HG03196 (cell line): ENCODE data around the gene RETN.

Experiments used
- ATAC-seq: cut with Tn5 transposase; IDR thresholded peaks from one replicate; pipeline ENCODE4 v1.9.1; 2021; ENCODE audit not compliant: unreplicated experiment

RETN gene, protein sequence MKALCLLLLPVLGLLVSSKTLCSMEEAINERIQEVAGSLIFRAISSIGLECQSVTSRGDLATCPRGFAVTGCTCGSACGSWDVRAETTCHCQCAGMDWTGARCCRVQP

DNA sequence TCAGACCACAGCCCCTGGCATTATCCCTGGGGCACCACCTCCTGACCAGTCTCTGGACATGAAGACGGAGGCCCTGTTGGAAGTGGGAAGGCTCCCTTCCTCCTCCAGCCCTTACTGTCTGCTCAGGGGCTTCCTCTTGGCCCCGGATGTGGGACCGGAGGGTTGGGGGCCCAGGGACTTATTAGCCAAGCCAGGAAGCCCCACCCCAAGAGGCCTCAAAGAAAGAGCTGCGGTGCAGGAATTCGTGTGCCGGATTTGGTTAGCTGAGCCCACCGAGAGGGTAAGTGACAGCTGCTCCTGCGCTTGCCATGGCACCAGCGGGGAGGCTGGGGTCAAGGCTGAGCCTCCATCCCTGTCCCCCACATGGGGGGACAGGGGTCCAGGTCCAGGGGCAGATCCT is at the start of gene RETN:
Gene RETN (plus strand): TSS at position 208 of the 400 bp plus-strand sequence. CDS start 278 bp downstream, outside the sequence.
- no peak for ATAC-seq

DNA sequence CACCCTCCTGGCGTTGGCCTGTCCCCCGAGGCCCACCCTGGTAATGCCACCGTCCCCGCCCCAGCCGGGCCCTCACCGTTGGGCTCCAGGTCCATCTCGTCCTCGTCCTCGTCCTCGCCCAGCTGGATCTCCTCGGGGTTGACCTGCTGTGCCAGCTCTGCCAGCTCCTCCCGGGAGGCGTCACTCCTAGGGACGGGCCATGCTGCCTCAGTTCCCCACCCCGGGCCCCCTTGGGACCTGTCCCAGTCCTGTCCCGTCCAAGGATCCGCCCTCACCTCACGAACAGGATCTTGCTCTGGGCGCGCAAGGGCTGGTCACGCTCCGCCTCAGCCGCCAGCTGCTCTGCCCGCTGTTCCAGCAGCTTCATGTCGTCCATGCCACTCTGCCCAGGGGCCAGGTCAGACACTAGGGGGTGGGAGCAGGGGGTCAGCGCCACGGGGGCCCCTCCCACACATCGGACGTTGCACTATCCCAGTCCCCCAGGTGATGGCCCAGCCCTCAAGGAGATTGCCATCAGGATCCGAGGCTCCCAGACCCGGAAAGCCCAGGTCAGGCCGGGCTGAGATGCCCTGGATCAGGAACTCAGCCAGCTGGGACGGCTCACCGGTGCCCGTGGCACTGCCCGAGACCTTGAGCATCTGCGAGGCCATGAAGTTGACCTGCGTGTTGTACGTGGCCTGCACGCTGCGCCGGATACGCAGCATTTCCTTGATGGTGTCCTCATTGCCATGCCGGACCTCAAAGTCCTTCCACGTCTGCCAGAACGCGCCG is 49.0 kb upstream of the RETN start:
- no peak for ATAC-seq

DNA sequence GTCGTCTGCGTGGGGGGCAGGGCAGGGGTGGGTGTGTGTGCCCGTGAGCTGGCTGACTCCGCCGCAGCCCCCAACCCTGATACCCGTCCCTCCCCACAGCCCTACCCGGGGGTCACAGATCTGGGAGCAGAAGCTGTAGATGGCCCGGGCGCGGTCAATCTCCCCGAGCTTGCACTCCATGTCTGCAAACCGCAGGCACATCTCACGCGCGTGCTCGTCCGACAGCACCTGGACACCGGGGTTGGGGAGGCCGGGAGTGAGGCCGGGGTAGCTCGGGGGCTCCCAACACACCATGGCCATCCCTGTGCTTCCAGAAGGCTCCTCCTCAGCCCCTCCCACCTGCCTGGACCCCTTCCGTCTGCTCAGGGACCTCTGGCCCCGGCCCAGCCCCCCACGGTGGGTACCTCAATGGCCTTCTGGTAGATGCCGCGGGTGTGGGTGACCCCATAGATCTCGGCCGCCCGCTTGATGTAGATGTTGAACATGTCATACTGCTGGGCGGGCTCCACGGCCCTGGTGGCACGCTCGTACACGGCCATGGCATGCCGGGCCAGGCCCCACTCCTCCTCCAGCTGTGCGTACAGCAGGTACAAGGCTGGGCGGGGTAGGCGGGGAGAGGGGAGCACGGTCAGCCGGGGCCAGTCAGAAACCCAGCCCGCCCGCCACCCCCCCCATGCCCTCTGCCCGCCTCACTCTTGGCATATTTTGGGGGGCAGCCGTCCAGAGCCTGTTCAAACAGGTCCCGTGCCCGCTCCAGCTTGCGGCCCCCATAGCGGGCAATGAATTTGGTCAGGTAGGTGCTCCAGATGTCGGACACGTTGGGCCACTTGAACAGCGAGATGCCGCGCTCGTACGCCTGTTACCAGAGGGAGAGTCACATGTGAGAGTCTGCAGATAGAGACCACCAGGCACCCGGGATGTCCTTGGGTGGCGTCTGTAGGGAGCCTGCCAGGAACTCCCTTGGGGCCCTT is 48.1 kb upstream of the RETN start:
- ATAC-seq: no peak

DNA sequence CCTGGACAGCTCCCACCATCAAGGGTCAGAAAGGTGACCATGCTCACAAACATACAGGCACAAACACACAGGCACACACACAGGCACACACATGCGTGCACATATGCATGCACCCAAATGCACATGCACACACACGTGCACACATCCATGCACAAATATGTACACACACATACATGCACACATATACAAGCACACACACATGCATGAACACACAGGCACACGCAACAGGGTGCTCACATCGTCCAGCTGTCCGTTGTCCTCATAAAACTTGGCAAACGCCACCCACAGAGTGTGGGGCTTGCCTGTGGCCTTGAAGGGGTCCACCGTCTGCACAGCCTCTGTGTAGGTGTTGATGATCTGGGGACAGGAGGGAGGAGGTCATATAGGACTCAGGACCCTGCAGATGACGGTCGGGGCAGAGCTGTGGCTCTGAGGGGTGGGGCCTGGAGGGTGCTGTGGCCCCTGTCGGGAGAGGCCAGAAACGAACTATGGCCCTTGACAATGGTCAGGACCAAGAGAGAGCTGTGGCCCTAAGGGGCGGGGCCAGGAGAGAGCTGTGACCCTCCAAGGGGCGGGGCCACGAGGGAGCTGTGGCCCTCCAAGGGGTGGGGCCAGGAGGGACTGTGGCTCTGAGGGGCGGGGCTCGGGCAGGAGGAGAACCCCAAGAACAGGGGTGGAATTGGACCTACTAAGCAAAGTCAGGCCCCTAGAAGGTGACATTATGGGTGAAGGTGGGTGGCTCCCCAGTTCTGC is 45.7 kb upstream of the RETN start:
- no peak for ATAC-seq

DNA sequence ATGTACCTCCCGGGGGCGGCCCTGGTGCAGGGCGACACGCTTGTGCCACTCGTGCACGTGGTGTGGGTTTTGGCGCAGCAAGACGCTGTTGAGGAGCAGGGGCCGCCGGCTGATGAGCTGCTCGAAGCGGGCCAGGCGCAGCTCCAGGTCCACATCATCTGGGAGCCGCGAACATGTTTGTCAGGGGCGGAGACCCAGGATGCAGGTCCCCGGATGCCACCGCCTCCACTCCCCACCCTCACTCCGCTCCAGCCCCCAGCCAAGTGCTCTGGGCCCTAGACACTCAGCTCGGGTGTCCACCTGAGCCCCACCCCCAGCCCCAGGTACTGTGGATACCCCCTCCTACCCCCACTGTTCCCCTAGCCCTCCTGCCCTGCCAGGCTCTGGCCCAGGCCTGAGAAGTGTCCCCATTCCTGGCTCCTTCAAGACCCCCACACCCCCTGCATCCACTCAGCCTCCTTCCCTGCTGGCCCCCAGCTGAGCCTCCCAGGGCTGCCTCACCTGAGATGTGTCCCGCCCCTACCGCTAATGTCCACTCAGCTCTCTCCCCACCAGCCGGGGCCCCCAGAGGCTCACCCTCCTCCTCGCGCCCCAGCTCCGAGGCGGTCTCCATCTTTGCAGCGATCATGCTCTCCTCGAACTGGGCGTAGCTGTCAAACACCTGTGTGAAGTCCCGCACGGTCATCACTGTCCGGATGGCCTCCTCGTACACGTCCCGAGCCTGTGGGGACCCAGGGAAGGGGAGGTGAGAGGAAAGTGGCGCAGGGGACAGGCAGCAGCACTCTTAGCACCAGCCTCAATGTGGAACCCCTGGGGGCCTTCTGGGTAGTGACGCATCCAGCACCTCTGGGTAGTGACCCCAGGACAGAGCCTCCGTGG is 44.9 kb upstream of the RETN start:
- ATAC-seq: no peak

DNA sequence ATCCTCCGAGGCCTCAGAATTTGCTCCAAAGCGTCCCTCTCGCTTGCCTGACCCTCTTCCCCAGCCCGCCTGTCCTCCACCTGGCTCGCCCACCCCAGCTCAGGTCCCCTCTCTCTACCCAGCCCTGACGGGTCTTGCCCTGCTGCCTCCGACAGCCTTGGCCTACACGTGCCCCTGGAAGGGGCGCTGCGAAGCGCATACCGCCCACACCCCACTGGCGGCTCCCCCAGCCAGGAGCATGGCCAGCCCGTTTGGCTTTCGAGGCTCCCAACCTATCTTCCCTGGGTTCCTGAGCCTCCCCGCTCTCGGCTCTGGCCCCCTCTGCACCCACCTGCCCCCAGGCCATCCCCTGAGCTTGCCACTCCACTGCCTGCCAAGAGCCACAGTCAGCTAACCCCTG is 44.0 kb upstream of the RETN start:
- no peak for ATAC-seq

DNA sequence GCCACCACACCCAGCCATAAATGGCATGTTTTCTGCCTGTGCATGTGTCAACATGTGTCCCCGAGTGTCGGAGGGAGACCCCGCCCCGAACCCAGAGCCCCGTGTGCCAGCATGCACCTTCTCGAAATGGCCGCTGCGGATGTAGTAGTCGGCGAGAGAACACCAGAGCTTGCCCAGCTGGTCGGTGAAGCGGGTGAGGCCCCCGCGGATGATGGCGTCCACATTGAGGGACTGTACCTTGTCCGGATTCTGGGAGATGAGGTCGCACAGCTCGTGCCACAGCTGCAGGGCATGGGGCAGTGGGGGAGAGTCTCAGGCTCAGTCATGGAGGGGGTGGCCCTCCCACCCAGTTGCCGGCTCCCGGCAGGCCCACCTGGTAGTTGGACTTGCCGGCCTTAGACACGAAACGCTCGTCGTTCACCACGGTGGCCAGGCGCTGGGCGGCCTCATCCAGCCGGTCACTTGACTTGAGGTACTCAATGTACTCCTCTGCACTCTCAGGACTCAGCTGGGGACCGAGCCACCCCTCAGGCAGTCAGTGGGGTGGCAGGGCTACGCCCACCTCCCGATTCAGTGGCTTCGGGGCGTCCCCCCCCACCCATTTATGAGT is 43.0 kb upstream of the RETN start:
- ATAC-seq: no peak

DNA sequence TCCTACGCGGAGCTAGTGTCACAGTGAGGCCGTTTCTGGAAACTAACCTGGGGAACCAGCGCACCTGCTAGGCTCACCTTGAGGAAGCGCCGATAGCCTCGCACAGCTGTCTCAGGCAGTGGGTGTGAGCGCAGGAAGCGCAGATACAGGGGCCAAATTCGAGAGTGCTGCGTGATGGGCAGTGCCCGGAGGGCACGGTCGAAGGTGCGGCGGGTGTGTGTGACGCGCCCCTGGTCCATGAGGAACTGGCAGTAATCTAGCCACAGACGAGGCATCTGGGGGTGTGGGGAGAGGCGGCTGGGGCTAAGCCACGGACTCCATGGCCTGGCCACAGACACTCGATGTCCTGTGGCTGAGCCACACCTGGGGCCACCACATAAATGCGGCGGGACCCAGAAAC is 41.7 kb upstream of the RETN start:
- no peak for ATAC-seq

DNA sequence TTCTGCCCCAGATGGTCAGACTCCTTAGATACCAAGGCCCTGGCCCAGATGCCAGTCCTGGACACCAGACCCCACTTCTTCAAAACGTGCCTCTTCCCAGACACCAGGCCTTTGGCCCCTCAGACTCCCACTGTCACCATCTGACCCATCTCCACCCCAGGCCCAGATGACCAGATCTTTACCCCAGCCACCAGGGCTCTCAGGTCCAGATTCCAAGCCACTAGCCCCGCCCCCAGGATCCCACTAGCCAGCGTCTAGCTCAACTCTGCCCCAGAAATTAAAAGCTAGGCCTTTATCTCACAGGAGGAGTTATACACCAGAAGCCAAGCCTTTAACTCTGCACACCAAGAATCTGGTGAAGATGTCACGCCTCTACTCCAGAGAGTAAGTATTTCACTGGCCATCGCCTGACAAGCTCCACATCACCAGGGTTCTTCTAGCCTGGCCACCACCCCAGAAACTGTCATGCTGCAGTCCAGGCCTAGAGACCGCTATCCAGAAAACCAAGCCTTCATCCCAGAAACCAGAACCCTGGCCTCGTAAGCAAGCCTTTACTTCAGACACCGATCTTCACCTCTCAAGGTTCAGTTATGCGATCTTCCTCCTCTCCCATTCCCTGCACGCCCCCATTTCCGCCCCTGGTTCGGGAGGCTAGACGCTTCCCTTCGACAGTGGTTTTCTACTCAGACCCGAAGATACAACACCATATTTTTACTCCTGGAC is 40.1 kb upstream of the RETN start:
- ATAC-seq: no peak

DNA sequence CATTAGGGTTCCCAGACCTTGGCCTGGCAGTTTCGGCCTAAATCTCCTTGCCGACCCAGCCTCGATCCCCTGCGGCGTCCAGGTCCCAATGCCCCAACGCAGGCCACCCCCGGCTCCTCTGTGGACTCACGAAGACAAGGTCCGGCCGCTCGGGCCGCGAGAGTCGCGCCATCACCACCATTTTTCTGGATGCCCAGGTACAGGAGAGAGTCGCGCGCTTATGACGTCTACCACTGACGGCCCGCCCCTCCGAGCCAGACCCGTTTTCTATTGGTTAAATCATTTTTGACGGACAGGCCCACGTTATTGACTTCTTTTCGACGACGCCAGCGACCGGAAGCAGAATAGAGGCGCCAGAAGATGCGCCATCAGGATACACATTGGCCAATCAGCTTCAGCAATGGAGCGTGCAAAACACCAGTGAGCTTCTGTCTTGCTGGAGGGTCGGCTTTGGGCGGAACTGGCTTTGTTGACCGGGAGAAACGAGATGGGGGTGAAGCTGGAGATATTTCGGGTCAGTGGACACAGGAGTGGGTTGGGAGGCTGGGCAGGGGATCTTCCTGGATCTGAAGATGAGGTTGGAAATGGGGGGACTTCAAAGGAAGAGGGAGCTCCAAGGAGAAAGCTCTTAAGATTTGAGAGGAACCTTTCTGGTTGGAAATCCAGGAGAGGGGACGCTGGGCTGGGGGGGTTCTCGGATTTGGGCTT is 39.3 kb upstream of the RETN start, which contains the start of the genes PET100 and XAB2:
Gene PET100 (plus strand): TSS at position 447 of the 708 bp plus-strand sequence. CDS start 41 bp downstream, at position 488.
Gene XAB2 (minus strand): TSS at position 199 of the 708 bp plus-strand sequence. CDS start 18 bp downstream, at position 181.
- peak; percentile 88 for ATAC-seq

DNA sequence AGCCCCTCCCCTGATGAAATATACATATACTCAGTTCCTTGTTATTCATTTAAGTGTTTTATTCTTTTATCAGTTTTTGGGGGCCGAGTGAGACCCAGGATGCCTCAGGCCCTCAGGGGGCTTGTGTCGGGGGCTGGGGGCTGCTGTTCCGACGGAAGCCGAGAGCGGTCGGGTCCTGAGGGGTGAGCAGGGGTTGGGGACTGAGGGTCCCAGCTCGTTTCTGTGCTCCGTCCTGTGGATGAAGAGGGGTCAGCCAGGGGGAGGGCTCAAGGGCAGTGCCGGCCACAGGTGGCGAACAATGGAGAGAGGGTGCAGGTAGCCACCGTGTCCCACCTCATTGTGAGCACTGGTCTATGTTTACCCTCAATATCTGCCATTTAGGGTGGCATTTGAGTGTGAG is 37.3 kb upstream of the RETN start:
- no peak for ATAC-seq

DNA sequence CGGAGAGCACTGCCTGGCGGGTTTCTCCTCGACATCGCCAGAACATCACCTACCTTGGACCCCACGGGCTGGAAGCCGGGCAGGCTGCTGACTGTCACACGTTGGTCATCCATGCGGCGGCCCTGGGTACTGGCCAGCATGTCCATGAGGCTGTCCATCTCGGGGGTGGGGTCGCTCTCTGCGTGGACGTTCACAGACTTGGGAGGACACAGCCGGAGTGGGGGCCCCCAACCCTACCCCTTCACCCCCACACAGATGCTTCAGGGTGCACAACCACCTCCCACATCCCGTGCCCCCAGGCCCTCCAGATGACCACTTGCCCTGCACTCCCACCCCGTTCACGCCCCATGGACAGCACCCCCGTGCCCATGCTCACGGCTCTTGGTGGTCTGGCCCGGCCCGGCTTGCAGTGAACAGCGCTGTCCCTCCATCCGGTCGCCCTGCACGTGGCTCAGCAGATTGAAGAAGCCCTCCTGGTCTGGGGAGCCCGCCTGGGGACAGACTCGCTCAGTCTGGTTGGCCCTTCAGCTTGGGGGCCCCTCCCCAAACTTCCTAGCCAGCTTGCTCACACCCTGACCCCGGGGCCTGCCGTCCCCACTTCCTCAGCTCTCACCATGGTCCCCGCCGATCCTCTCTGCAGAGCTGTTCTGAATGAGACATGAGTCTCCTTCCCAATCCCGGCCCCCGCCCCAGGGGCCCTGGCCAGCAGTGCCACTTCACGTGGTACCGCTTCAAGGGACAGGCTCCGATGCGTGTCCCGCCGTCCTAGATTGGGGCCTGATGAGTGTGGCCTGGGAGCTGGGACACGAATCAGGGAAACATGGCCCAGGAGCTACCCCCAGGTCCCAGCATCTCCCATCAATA is 36.3 kb upstream of the RETN start:
- ATAC-seq: no peak

DNA sequence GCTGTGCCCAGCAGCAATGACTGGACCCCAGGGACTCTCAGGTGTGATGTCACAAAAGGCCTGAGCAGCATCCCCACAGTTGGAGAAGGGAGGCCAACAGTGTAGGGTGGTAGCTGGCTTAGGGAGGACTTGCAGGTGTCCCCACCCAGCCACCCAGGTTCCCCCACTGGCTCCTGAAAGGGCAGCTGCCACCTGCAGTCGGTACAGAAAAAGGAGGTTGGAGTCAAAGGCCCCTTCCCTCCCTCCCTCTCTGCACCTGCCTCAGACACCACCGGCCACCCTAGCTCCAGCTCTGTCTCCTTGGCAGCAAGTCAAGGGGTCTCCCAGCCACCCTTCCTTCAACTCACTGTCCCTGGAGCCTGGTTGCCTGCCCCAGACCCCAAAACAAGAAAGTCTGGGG is 35.2 kb upstream of the RETN start, which contains the start of gene PCP2:
Gene PCP2 (minus strand): TSS at position 22 of the 400 bp plus-strand sequence. CDS start 262 bp downstream, outside the sequence.
- ATAC-seq: no peak

DNA sequence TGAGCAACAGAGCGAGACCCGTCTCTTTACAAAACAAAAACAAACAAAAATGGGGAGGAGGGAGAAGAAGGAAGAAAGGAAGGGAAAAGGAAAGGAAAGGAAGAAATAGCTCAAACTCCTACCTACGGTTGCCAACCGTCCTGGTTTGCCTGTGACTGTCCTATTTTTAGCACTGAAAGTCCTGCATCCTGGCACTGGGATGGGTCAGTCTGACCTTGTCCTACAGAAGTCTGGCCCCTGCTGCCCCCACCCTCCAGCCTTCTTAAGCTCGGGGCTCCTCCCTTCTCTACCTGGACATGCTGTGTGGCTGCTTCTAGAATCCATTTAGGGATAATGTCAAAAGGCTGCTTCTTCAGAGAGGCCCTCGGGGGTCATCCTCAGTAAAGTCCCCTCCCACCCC is 33.2 kb upstream of the RETN start:
- no peak for ATAC-seq

DNA sequence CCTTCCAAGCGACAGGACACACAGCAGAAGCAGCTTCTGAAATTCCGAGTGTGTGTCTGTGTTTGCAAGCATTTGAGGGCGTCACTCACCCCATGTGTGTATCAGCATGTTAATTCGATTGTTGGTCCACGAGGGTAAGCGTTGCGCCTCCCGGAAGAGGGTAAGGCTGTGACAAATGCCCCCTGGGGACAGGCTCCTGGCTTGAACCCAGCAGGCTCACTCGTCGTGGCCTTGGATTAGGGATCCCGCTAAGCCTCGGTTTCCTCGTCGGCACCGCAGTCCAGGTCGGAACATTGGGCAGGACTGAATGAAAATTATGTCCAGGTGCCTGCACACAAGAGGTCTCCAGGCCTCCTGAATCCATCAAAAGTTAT is 32.5 kb upstream of the RETN start:
- ATAC-seq: no peak

DNA sequence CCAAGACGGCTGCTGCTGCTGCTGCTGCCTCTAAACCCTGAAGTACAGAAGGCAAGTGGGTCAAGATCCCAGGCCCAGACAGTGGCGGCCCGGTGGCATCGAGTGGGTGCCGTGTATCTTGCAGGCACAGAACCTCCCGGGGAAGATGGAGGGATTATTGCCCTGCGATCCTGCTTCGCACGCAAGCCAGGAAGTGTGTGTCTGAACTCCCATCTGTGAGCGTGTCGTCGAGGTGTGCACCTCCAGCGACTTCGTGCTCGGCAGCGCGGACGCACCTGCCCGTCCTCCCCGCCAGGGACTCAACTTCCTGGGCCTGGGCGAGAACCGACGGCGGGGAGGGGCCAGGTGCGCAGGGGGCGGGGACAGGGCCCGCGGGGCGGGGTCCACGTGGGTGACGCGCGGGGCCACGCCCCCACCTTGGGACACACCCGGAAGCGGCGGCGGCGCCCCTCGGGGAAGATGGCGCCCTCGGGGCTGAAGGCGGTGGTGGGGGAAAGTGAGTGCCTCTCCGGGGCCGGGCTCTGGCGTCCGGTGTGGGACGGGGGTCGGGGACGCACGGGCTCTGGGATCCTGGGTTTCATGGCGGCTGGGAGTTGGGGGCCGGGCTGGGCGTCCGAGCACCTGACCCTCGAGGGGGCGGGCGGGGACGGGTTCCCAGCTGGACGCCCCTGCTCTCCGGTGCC is 32.0 kb upstream of the RETN start, which contains the start of gene STXBP2:
Gene STXBP2 (plus strand): TSS at position 420 of the 683 bp plus-strand sequence. CDS start 40 bp downstream, at position 460.
- peak; percentile 41 for ATAC-seq
